Chondrocyte (in vitro differentiated cells): ENCODE measurements around the gene MACROD2. TPM values are rescaled to one million over a fixed set of nuclear protein-coding genes. Genes with fewer than 3 reads are reported as not detected.
"Not testable (repeated sequence)": the region's sequence is repeated elsewhere in the genome, so short reads cannot be mapped to it uniquely, and the experiment has no call there.

Source experiments
- DNase-seq: peaks from one replicate; pipeline ENCODE4 v3.0.0; 2021; ENCODE audit warnings: mixed read lengths, low spot score
- H3K27ac Mint-ChIP-seq: one replicate; pipeline ENCODE4 v1.8.0; 2021; ENCODE audit warnings: mild to moderate bottlenecking, moderate library complexity, mixed read lengths; ENCODE audit not compliant: unreplicated experiment
- H3K27me3 Mint-ChIP-seq: 2 replicates; pipeline ENCODE4 v1.8.0; 2021; ENCODE audit warnings: low read depth, mixed read lengths
- H3K36me3 Mint-ChIP-seq: 2 replicates; pipeline ENCODE4 v1.8.0; 2021; ENCODE audit warnings: low read depth, mixed read lengths
- H3K4me1 Mint-ChIP-seq: 2 replicates; pipeline ENCODE4 v1.8.0; 2021; ENCODE audit warnings: low read depth, mild to moderate bottlenecking, mixed read lengths
- H3K4me3 Mint-ChIP-seq: one replicate; pipeline ENCODE4 v1.8.0; 2021; ENCODE audit warnings: mild to moderate bottlenecking, moderate library complexity, mixed read lengths; ENCODE audit not compliant: unreplicated experiment
- H3K9me3 Mint-ChIP-seq: 2 replicates; pipeline ENCODE4 v1.8.0; 2021; ENCODE audit warnings: low read depth, mixed read lengths
- CTCF ChIP-seq: fragments of 200-600 bp; sonication (generic); IDR thresholded peaks from 2 replicates; pipeline ENCODE4 v1.5.0; 2021; ENCODE audit warnings: antibody characterized with exemption, mild to moderate bottlenecking, moderate library complexity
- total RNA-seq: library from RNA; stranded (reverse); gene quantifications from 3 replicates; pipeline ENCODE4 v1.2.1, GENCODE V29; 2021

Gene MACROD2
- total RNA-seq, 1 donor from 2014 or later = 3.2 TPM

- Mint-ChIP-seq H3K36me3 (no peaks in the 10 kb centered on the region), H3K4me1 (no peaks in the 10 kb centered on the region), H3K4me3 (no peak overlapping the region), H3K27me3 (no peaks in the 10 kb centered on the region), H3K27ac (no peak overlapping the region), H3K9me3 (no peaks in the 10 kb centered on the region)
- TF ChIP-seq CTCF = no peak
- DNase-seq = no peak
These were observed 1528.1 kb downstream of the MACROD2 start for GRCh38 chr20:15523400-15523799.

GRCh38 chr20:15528391-15529111 is 1533.2 kb downstream of the MACROD2 start:
- Mint-ChIP-seq H3K4me1 (no peaks in the 10 kb centered on the region), H3K27me3 (peaks cover 2% of the 10 kb centered on the region), H3K9me3 (peaks cover 3% of the 10 kb centered on the region), H3K4me3 (no peak overlapping the region), H3K36me3 (no peaks in the 10 kb centered on the region), H3K27ac (no peak overlapping the region)
- no peak for TF ChIP-seq CTCF
- no peak for DNase-seq

- Mint-ChIP-seq H3K4me3 (no peak overlapping the region), H3K36me3 (no peaks in the 10 kb centered on the region), H3K27ac (no peak overlapping the region), H3K4me1 (no peaks in the 10 kb centered on the region), H3K9me3 (peaks cover 4% of the 10 kb centered on the region), H3K27me3 (peaks cover 4% of the 10 kb centered on the region)
- no peak for DNase-seq
- no peak for TF ChIP-seq CTCF
These were observed 1540.5 kb downstream of the MACROD2 start for GRCh38 chr20:15535863-15536262.

GRCh38 chr20:15537200-15537599 is 1541.9 kb downstream of the MACROD2 start:
- not testable (repeated sequence) for DNase-seq, H3K27ac Mint-ChIP-seq, H3K4me3 Mint-ChIP-seq, H3K9me3 Mint-ChIP-seq, H3K4me1 Mint-ChIP-seq, H3K36me3 Mint-ChIP-seq, H3K27me3 Mint-ChIP-seq

GRCh38 chr20:15542655-15543054 is 1547.3 kb downstream of the MACROD2 start:
- Mint-ChIP-seq H3K36me3 (no peaks in the 10 kb centered on the region), H3K27me3 (no peaks in the 10 kb centered on the region), H3K9me3 (peaks cover 4% of the 10 kb centered on the region), H3K27ac (no peak overlapping the region), H3K4me3 (no peak overlapping the region), H3K4me1 (peaks cover 10% of the 10 kb centered on the region)
- DNase-seq = no peak
- TF ChIP-seq CTCF = no peak

GRCh38 chr20:15544742-15545141 is 1549.4 kb downstream of the MACROD2 start:
- Mint-ChIP-seq H3K36me3 (no peaks in the 10 kb centered on the region), H3K27ac (no peak overlapping the region), H3K4me3 (no peak overlapping the region), H3K27me3 (no peaks in the 10 kb centered on the region), H3K9me3 (peaks cover 8% of the 10 kb centered on the region), H3K4me1 (peaks cover 10% of the 10 kb centered on the region)
- DNase-seq = no peak
- no peak for TF ChIP-seq CTCF
